ENCODE results near the gene SMIM1.
A peak's percentile ranks its signal among the peaks of the same experiment; 100 is the strongest.
"Not testable (repeated sequence)": the region's sequence is repeated elsewhere in the genome, so short reads cannot be mapped to it uniquely, and the experiment has no call there.

The SMIM1 gene

GRCh38 chr1:3795453-3796214, 23.1 kb downstream of the SMIM1 start:
- Histone ChIP-seq H3K36me3 (ENCODE audit: control insufficient read depth, low read length) (peaks cover 18% of the 10 kb centered on the region), H3K27me3 (ENCODE audit: control insufficient read depth, low read length) (peaks cover 6% of the 10 kb centered on the region; the same call in 1 of the 2 replicates), H3K27ac (ENCODE audit: low read depth, low read length) (no peak overlapping the region), H3K4me1 (ENCODE audit: control insufficient read depth, low read length) (peaks cover 27% of the 10 kb centered on the region), H3K79me2 (ENCODE audit: control insufficient read depth, low read length) (peaks cover 65% of the 10 kb centered on the region), H3K9me2 (replicated peaks; ENCODE audit: control insufficient read depth, low read length) (no peaks in the 10 kb centered on the region), H3F3A (ENCODE audit: control insufficient read depth, insufficient read depth) (no peaks in the 10 kb centered on the region), H3K4me2 (ENCODE audit: low read length) (peak overlapping the region; percentile 89), H3K4me3 (ENCODE audit: low read length) (peak overlapping the region; percentile 89), H3K9me3 (ENCODE audit: control insufficient read depth, insufficient read depth, low read length) (no peaks in the 10 kb centered on the region), H4K20me1 (ENCODE audit: control insufficient read depth, insufficient read depth, low read depth, low read length) (peaks cover 6% of the 10 kb centered on the region; the same call in 1 of the 2 replicates)
- TF ChIP-seq CTCF (IDR thresholded peaks at IDR 0.05; ENCODE audit: low read depth, low read length, poor library complexity, severe bottlenecking) (no peak), EZH2phosphoT487 (IDR thresholded peaks at IDR 0.05; ENCODE audit: borderline replicate concordance, low read length) (no peak)

GRCh38 chr1:3796215-3797061, 23.9 kb downstream of the SMIM1 start, which contains the start of gene LRRC47:
Gene LRRC47, minus strand, starts transcription at chr1:3796498. Its CDS starts 22 bp downstream, at chr1:3796476.
- H3K27me3 ChIP-seq (ENCODE audit: control insufficient read depth, low read length), result peaks cover 7% of the 10 kb centered on the region; the same call in 1 of the 2 replicates
- H3K36me3 ChIP-seq (ENCODE audit: control insufficient read depth, low read length), result peaks cover 18% of the 10 kb centered on the region
- H3K4me1 ChIP-seq (ENCODE audit: control insufficient read depth, low read length), result peaks cover 30% of the 10 kb centered on the region
- no peaks in the 10 kb centered on the region for H3F3A ChIP-seq (ENCODE audit: control insufficient read depth, insufficient read depth)
- peaks cover 6% of the 10 kb centered on the region; the same call in 1 of the 2 replicates for H4K20me1 ChIP-seq (ENCODE audit: control insufficient read depth, insufficient read depth, low read depth, low read length)
- peak within 1 kb of the TSS; percentile 89 for H3K4me2 ChIP-seq (ENCODE audit: low read length)
- no peak for TF ChIP-seq CTCF (IDR thresholded peaks at IDR 0.05; ENCODE audit: low read depth, low read length, poor library complexity, severe bottlenecking)
- no peak for TF ChIP-seq EZH2phosphoT487 (IDR thresholded peaks at IDR 0.05; ENCODE audit: borderline replicate concordance, low read length)
- peak within 1 kb of the TSS; percentile 31 for H3K27ac ChIP-seq (ENCODE audit: low read depth, low read length)
- no peaks in the 10 kb centered on the region; the same call in 1 of the 2 replicates for H3K9me3 ChIP-seq (ENCODE audit: control insufficient read depth, insufficient read depth, low read length)
- H3K79me2 ChIP-seq (ENCODE audit: control insufficient read depth, low read length), result peaks cover 57% of the 10 kb centered on the region
- H3K4me3 ChIP-seq (ENCODE audit: low read length), result peak within 1 kb of the TSS; percentile 89
- H3K9me2 ChIP-seq (replicated peaks; ENCODE audit: control insufficient read depth, low read length), result no peaks in the 10 kb centered on the region

- Histone ChIP-seq H3K36me3 (ENCODE audit: control insufficient read depth, low read length) (peaks cover 3% of the 10 kb centered on the region; the same call in 1 of the 2 replicates), H3K79me2 (ENCODE audit: control insufficient read depth, low read length) (peaks cover 21% of the 10 kb centered on the region), H4K20me1 (ENCODE audit: control insufficient read depth, insufficient read depth, low read depth, low read length) (peaks cover 3% of the 10 kb centered on the region; the same call in 1 of the 2 replicates), H3K4me3 (ENCODE audit: low read length) (no peak overlapping the region), H3K27ac (ENCODE audit: low read depth, low read length) (no peak overlapping the region), H3F3A (ENCODE audit: control insufficient read depth, insufficient read depth) (no peaks in the 10 kb centered on the region), H3K9me2 (replicated peaks; ENCODE audit: control insufficient read depth, low read length) (no peaks in the 10 kb centered on the region), H3K27me3 (ENCODE audit: control insufficient read depth, low read length) (peaks cover 25% of the 10 kb centered on the region), H3K4me2 (ENCODE audit: low read length) (no peak overlapping the region), H3K4me1 (ENCODE audit: control insufficient read depth, low read length) (peaks cover 13% of the 10 kb centered on the region), H3K9me3 (ENCODE audit: control insufficient read depth, insufficient read depth, low read length) (no peaks in the 10 kb centered on the region; the same call in 1 of the 2 replicates)
- TF ChIP-seq CTCF (IDR thresholded peaks at IDR 0.05; ENCODE audit: low read depth, low read length, poor library complexity, severe bottlenecking) (no peak), EZH2phosphoT487 (IDR thresholded peaks at IDR 0.05; ENCODE audit: borderline replicate concordance, low read length) (no peak)
Observed at GRCh38 chr1:3799976-3800685, 27.6 kb downstream of the SMIM1 start.

- H3F3A ChIP-seq (ENCODE audit: control insufficient read depth, insufficient read depth); H4K20me1 ChIP-seq (ENCODE audit: control insufficient read depth, insufficient read depth, low read depth, low read length); H3K36me3 ChIP-seq (ENCODE audit: control insufficient read depth, low read length); H3K4me3 ChIP-seq (ENCODE audit: low read length); H3K9me3 ChIP-seq (ENCODE audit: control insufficient read depth, insufficient read depth, low read length); H3K4me2 ChIP-seq (ENCODE audit: low read length); H3K4me1 ChIP-seq (ENCODE audit: control insufficient read depth, low read length); H3K27ac ChIP-seq (ENCODE audit: low read depth, low read length); H3K9me2 ChIP-seq (replicated peaks; ENCODE audit: control insufficient read depth, low read length): not testable (repeated sequence)
- Histone ChIP-seq H3K79me2 (ENCODE audit: control insufficient read depth, low read length) (peaks cover 15% of the 10 kb centered on the region), H3K27me3 (ENCODE audit: control insufficient read depth, low read length) (peaks cover 25% of the 10 kb centered on the region)
Observed at GRCh38 chr1:3800795-3801194, 28.2 kb downstream of the SMIM1 start.
